Hypothalamus (tissue), 51 donors: ENCODE data around the gene C1orf115.
"Not testable (repeated sequence)": the region's sequence is repeated elsewhere in the genome, so short reads cannot be mapped to it uniquely, and the experiment has no call there.

ENCODE experiments used
- DNase-seq, 51 donors: peaks; one replicate each; lab custom pipeline; 2025; lab: John Stamatoyannopoulos, UW

Gene C1orf115

GRCh38 chr1:220717800-220718640, 27.9 kb downstream of the C1orf115 start:
- DNase-seq, result no peak

- not testable (repeated sequence) for DNase-seq
Measured at GRCh38 chr1:220721266-220721665, 31.1 kb downstream of the C1orf115 start.

GRCh38 chr1:220726634-220727033, 36.5 kb downstream of the C1orf115 start:
- no peak for DNase-seq

GRCh38 chr1:220727519-220727918, 37.4 kb downstream of the C1orf115 start:
- DNase-seq, result no peak

GRCh38 chr1:220730486-220730885, 40.3 kb downstream of the C1orf115 start:
- DNase-seq, result no peak

GRCh38 chr1:220732137-220732536, 42.0 kb downstream of the C1orf115 start:
- DNase-seq, result no peak

GRCh38 chr1:220732621-220733020, 42.5 kb downstream of the C1orf115 start:
- no peak for DNase-seq

- peak in 40 of 51 donors; percentile 4 to 68 (median 25) for DNase-seq
Measured at GRCh38 chr1:220733086-220733601, 43.0 kb downstream of the C1orf115 start.

GRCh38 chr1:220734571-220735326, 44.6 kb downstream of the C1orf115 start:
- DNase-seq, result no peak

GRCh38 chr1:220736283-220736682, 46.1 kb downstream of the C1orf115 start:
- DNase-seq, result not testable (repeated sequence)

- DNase-seq, result no peak
Measured at GRCh38 chr1:220741349-220741748, 51.2 kb downstream of the C1orf115 start.

- no peak for DNase-seq
Measured at GRCh38 chr1:220741825-220742224, 51.7 kb downstream of the C1orf115 start.

- no peak for DNase-seq
Measured at GRCh38 chr1:220742520-220742919, 52.4 kb downstream of the C1orf115 start.

- DNase-seq, result no peak
Measured at GRCh38 chr1:220746851-220747250, 56.7 kb downstream of the C1orf115 start.

- DNase-seq, result no peak
Measured at GRCh38 chr1:220747437-220748088, 57.4 kb downstream of the C1orf115 start.

- DNase-seq, result peak in 44 of 51 donors; percentile 8 to 71 (median 49)
Measured at GRCh38 chr1:220748089-220748934, 58.1 kb downstream of the C1orf115 start, which contains the start of gene MTARC2. MTARC2 (plus strand) TSS chr1:220748322; CDS start chr1:220748532, 210 bp downstream.
